Activated CD4-positive, alpha-beta T cell treated with anti-CD3 and anti-CD28 coated beads, Interleukin-2, Interleukin-6, amounts not matched to agents 100 ng/mL and 50 ng/mL, durations not matched to agents 16 hours and 8 hours (primary cell): ENCODE measurements around the gene HASPIN.
"Not testable (repeated sequence)": the region's sequence is repeated elsewhere in the genome, so short reads cannot be mapped to it uniquely, and the experiment has no call there.

Source experiments
- DNase-seq: peaks from one replicate; pipeline ENCODE4 v3.0.0-alpha.2; 2020

HASPIN gene

DNA sequence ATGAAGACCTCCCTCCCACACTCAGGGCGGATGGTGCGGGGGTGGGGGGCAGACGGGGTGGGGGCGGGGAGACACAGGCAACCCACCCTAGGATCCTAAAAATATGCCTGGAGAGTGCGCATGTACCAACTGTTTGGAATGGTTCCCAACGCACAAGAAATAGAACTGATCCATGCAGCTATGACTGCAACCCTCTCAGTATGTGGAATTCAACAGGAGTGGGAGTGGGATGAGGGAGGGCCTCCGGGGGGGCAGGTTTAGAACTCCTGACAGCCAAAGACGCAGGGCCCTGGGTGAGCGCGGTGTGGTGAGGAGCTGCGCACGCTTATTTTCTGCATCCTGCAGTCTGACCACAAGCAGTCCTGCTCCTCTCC lies 26.6 kb upstream of the HASPIN start:
- DNase-seq, result no peak

DNA sequence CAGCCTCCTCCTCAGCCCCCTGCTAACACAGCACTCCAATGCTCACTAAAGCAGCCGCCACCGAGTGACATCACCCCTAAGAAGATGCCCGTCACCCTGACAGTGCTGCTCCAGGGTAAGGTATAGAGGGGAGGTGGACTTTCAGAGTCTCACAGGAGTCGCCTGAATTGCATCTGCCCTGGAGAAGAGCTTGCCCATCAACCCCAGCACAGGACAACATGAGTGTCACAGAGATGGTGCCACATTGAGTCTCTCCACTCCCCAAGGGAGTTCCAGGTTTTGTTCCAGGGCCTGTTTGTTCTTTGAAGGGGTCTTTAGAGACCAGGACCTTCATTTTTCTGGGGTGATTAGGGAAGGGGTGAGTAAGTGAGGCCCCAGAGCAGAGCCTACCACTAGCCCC lies 25.6 kb upstream of the HASPIN start:
- DNase-seq, result no peak

DNA sequence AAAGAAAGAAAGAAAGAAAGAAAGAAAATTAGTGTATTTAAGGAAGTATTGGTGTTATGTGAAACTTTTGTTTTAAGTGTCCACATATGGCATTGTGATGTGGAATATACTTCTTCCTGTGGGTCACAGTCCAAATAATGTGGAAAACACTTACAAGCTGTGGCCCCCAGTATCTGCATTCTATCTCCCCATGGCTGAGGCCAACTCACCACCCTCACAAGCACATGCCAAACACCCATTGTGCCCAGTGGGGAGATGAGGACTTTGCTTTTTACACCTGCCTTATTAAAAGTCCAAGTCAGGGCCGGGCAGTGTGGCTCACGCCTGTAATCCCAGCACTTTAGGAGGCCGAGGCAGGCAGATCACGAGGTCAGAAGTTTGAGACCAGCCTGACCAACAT lies 23.8 kb upstream of the HASPIN start:
- no peak for DNase-seq

DNA sequence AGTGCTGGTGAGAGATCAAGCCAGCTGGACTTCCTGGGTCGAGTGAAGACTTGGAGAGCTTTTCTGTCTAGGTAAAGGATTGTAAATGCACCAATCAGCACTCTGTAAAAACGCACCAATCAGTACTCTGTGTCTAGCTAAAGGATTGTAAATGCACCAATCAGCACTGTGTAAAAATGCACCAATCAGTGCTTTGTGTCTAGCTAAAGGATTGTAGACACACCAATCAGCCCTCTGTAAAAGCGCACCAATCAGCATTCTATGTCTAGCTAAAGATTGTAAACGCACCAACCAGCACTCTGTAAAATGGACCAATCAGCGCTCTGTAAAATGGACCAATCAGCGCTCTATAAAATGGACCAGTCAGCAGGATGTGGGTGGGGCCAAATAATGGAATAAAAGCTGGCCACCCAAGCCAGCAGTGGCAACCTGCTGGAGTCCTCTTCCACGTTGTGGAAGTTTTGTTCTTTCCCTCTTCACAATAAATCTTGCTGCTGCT lies 21.6 kb upstream of the HASPIN start:
- not testable (repeated sequence) for DNase-seq

DNA sequence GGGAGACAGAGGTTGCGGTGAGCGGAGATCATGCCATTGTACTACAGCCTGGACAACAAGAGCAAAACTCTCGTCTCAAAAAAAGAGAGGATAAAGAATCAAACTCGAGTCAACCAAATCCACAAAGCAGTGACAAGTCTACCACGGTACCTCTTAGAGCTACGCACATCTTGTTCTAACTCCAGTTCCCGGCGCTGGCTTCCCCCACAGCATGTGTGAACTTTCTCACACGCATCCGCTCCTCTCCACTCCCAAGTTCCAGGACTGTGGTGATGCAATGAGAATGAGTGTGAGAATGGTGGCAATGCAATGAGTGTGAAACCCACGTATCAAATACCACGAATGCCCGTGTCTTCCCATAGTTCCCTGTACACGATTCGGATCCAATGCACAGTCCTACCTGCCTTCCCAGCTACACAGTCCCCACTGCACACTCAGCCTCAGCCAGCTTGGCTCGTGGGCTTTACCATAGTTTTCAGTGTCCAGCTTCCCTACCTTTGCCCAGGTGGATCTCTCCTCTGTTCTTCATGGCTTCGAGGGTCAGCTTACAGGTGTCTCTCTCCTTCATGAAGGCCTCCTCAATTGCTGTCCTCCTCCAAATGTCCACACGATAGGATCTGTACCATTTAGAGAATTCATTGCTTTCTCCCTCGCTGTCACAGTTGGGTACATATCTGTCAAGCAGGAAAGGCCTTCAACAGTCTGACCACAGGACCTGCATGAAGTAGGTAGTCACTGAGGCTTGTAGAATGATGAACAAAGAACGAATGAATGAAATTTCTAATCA lies 18.6 kb upstream of the HASPIN start:
- DNase-seq, result no peak

- DNase-seq, result not testable (repeated sequence)
These were observed 18.1 kb upstream of the HASPIN start for GRCh38 chr17:3705718-3705984.

- no peak for DNase-seq
These were observed 15.3 kb upstream of the HASPIN start for GRCh38 chr17:3708366-3708765.

DNA sequence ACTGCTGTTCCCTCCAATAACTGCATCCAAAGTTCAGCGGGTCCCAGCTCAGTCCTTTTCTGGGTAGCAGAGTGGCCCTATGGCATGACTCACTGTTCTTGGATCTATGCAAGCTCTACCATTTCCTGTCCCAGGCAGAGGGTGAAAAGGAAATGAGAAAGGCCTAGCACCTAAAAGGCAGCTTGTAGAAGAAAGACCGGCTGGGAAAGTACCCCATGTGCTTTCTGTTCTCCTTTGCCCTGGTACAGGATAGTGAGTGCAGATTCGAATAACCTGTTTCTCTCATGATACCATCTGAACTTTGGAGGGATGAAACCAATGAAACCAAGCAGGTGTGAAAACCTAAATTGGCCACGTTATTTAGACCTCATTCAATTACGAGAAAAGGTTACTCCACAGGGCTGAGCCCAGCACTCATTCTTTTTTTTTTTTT lies 12.7 kb upstream of the HASPIN start:
- DNase-seq, result peak; percentile 96

DNA sequence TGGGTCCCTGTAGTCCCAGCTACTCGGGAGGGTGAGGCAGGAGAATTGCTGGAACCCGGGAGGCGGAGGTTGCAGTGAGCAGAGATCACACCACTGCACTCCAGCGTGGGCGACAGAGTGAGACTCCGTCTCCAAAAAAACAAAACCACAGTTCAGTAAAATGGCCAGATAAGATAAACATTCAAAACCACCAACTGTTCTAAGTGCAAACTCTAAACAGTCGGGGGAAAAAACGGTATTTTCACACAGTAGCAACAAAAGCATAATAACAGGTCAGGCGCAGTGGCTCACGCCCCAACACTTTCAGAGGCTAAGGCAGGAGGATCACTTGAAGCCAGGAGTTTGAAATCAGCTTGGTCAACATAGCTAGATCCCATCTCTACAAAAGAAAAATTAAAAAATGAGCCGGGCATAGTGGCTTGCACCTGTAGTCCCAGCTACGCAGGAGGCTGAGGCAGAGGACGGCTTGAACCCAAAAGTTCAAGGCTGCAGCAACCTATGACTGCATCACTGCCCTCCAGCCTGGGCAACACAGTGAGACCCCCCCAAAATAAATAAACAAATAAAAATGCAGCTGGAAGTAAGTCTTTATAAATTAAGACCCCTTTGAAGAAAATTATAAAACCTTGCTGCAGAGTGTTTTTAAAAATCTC lies 10.8 kb upstream of the HASPIN start:
- peak; percentile 78 for DNase-seq

DNA sequence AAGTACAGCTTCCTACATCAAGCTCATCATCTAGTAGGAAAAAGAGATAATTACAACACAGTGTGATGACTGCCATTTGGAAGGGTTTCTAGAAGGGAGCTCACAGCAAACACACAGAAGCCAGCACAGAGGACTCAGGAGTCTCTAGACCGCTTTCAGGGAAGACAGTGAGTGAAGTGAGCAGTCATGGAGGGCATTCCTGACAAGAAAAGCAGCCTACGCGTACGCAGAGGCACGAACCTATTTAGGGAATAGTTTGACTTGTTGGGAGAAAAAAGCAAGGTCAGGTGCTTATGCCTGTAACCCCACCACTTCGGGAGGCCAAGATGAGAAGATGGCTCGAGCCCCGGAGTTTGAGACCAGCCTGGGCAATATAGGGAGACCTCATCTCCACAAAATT lies 8.4 kb upstream of the HASPIN start:
- DNase-seq, result no peak

GRCh38 chr17:3718201-3718600 lies 5.5 kb upstream of the HASPIN start:
- no peak for DNase-seq

DNA sequence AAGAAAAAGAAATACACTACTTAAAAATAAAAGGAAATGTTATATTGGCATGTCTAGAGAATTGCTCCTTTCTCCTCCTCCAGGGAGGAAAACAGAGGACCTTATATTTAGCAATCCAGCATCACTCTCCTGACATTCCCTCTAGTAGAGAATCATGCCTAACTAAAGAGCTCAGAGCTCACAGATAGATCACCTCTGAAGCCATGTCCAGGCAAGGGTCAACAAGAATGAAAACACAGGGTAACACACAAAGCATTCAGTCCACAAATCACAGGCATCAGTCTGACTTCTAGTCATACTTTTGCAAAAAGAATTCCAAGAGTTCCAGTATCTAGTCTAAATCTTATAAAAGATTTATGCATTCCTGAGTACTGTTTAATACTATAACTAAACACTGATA lies 4.4 kb upstream of the HASPIN start:
- DNase-seq, result no peak

- no peak for DNase-seq
These were observed 987 bp upstream of the HASPIN start for GRCh38 chr17:3722716-3723115.

GRCh38 chr17:3723188-3723555 lies 531 bp upstream of the HASPIN start:
- peak; percentile 15 for DNase-seq

DNA sequence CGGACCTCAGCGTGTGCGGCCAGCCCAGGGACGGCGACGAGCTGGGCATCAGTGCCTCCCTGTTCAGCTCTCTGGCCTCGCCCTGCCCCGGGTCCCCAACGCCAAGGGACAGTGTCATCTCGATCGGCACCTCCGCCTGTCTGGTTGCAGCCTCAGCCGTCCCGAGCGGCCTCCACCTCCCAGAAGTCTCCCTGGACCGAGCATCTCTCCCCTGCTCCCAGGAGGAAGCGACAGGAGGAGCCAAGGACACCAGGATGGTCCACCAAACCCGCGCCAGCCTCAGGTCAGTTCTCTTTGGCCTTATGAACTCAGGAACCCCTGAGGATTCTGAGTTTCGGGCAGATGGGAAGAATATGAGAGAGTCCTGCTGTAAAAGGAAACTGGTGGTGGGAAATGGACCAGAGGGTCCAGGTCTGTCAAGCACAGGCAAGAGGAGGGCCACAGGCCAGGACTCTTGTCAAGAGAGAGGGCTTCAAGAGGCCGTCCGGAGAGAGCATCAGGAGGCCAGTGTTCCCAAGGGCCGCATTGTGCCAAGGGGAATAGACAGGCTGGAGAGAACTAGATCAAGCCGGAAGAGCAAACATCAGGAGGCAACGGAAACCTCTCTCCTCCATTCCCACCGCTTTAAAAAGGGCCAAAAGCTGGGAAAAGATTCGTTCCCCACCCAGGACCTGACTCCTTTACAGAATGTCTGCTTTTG lies 825 bp downstream of the HASPIN start:
- peak; percentile 23 for DNase-seq

DNA sequence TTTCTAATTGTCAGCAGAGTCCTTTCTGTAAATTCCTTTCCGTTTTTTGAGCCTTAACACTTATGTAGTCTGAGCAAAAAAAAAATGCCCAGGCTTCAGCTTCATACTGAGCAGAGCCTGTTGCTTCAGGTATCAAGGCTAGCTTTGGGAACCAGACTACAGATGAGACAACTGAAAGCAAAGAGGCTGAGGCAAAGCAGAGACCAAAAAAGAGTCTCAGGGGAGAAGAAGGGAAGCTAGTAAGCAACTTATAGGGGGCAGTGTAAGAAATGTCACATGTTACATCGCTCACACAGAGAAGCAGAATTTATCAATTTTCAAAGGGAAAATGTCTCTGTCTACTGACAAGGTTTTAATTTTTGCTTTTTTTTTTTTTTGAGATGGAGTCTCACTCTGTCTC lies 3.3 kb downstream of the HASPIN start:
- DNase-seq, result no peak

DNA sequence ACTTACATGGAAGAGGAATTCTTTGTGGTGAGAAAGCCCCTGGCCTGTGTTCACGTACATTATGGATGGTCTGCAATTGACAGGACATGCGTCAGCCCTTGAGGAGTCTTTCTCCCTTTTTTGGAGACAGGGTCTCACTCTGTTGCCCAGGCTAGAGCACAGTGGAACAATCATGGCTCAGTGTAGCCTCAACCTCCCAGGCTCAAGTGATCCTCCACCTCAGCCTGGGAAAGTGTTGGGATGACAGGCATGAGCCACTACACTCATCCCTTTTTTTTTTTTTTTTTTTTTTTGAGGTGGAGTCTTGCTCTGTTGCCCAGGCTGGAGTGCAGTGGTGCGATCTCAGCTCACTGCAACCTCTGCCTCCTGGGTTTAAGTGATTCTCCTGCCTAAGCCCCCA lies 4.4 kb downstream of the HASPIN start:
- DNase-seq, result not testable (repeated sequence)

- no peak for DNase-seq
These were observed 6.2 kb downstream of the HASPIN start for GRCh38 chr17:3729881-3730280.

DNA sequence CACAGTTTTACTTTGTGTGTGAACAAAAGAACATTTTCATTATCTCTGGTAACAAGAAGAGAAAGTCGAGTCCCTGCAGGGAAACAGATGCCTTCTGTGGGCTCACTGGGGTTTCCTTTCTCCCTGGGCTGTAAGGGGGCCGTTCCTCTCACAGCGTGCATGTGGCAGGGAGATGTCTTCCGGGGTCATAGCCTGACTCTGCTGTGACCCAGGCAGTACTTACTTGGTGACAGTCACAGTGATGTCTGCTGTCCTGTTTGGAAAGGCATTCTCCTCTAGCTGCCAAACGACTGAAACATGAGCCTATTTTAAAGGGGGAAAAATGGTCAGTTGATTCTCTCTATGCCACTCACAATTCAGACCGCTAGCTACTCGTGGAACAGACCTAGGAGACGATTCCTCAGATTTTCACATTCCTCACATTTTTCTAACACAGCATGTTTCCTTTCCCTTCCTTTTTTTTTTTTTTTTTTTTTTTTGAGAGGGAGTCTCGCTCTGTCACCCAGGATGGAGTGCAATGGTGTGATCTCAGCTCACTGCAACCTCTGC lies 7.3 kb downstream of the HASPIN start:
- no peak for DNase-seq

GRCh38 chr17:3732210-3732621 lies 8.5 kb downstream of the HASPIN start:
- DNase-seq, result no peak

GRCh38 chr17:3734911-3735276 lies 11.2 kb downstream of the HASPIN start:
- DNase-seq, result not testable (repeated sequence)

- DNase-seq, result no peak
These were observed 11.8 kb downstream of the HASPIN start for GRCh38 chr17:3735515-3735914.

DNA sequence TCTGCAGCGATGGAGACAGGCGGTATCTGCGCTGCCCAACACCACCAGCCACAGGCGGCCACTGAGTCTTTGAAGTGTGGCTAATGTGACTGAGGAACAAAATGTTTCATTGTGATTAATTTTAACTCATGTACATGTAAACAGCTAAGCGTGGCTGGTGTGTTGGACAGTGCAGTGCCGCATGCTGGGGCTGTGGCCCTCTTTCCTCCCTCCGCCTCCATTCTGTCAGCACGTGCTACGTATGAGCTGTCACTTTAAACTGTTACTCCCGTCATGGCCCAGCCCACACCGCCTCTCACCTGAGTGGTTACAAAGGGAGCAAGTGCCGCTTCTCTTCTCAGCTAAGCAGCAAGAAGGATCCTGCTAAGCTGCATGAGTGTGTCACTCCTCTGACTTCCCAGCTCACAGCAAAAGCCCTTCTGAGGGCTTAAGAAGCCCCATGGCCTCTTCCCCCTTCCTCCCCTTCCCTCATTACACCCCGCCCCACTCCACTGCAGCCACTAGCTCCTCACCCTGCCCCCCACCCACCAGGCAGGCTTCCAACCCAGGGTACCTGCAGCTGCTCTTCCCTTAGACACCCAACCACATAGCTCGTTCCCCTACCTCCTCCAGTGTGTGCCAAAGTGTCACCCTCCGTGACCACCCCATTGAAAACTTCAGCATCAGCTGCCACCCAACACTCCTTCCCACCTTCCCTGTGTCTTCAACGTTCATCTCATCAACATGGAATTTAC lies 15.0 kb downstream of the HASPIN start:
- peak; percentile 80 for DNase-seq
